GM23338 (cell line): ENCODE data around the gene TOR2A.

ENCODE experiments used
- CREB1 ChIP-seq: fragments of 250-450 bp; sonication (Bioruptor Pico); IDR thresholded peaks from 2 replicates; pipeline ENCODE4 v1.5.0; 2020; ENCODE audit warnings: low read depth, mild to moderate bottlenecking, moderate library complexity
- EZH2 ChIP-seq: fragments of 200-600 bp; sonication (generic); IDR thresholded peaks from one replicate; pipeline ENCODE4 v1.8.0; 2017; ENCODE audit warnings: antibody characterized with exemption, mild to moderate bottlenecking, low read depth; ENCODE audit not compliant: unreplicated experiment
- EZH2phosphoT487 ChIP-seq: fragments of 200-600 bp; sonication (generic); IDR thresholded peaks from one replicate; pipeline ENCODE4 v1.8.1; 2018; ENCODE audit warnings: antibody characterized with exemption; ENCODE audit not compliant: unreplicated experiment
- JUNB ChIP-seq: IDR thresholded peaks from one replicate; pipeline ENCODE4 v1.6.1; 2016; ENCODE audit warnings: antibody characterized with exemption; ENCODE audit not compliant: unreplicated experiment
- NANOG ChIP-seq: IDR thresholded peaks from 2 replicates; pipeline ENCODE4 v1.6.1; 2016; ENCODE audit warnings: antibody characterized with exemption, borderline replicate concordance
- POLR2AphosphoS5 ChIP-seq: IDR thresholded peaks from 2 replicates; pipeline ENCODE4 v1.6.1; 2016; ENCODE audit warnings: antibody characterized with exemption, low read depth
- TF ChIP-seq, protein P1 (sequence below), 2 experiments: fragments of 200-600 bp in 1 of 2; sonication (generic) in 1 of 2; conservative IDR thresholded peaks; 2 replicates each; pipeline versions ENCODE4 v1.5.1 to v1.6.1; 2016 to 2017; ENCODE audit warnings: antibody characterized with exemption in 2 of 2, low read depth in 2 of 2, mild to moderate bottlenecking in 2 of 2, moderate library complexity in 1 of 2
- TF ChIP-seq, protein P2 (sequence below): IDR thresholded peaks from one replicate; pipeline ENCODE4 v1.6.1; 2018; ENCODE audit warnings: antibody characterized with exemption; ENCODE audit not compliant: unreplicated experiment
- TF ChIP-seq, protein P3 (sequence below): IDR thresholded peaks from 2 replicates; pipeline ENCODE4 v1.6.1; 2016; ENCODE audit warnings: antibody characterized with exemption

DNA sequence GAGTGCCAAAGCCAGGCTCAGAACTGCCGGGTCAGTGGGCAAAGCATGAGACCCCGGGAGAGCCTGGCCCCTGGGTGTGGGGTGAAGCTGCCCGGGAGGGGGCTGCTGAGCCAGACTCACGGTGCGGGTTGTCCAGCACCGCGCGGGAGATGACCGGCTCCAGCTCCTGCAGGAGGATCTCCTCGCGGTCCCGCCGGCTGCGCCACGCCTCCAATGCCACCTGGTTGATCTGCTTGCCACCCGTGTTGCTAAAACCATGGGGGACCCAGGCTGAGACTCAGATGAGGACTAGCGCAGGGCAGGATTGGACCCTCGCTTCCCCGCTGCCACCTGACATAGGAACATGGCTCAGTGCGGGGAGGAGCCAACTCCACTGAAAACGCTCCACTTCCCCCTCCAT is 2.6 kb downstream of the TOR2A start:
- TF ChIP-seq, protein P1, sequence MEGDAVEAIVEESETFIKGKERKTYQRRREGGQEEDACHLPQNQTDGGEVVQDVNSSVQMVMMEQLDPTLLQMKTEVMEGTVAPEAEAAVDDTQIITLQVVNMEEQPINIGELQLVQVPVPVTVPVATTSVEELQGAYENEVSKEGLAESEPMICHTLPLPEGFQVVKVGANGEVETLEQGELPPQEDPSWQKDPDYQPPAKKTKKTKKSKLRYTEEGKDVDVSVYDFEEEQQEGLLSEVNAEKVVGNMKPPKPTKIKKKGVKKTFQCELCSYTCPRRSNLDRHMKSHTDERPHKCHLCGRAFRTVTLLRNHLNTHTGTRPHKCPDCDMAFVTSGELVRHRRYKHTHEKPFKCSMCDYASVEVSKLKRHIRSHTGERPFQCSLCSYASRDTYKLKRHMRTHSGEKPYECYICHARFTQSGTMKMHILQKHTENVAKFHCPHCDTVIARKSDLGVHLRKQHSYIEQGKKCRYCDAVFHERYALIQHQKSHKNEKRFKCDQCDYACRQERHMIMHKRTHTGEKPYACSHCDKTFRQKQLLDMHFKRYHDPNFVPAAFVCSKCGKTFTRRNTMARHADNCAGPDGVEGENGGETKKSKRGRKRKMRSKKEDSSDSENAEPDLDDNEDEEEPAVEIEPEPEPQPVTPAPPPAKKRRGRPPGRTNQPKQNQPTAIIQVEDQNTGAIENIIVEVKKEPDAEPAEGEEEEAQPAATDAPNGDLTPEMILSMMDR (conservative IDR thresholded peaks at IDR 0.05; ENCODE audit: low read depth in 2 of 2), result no peak
- TF ChIP-seq EZH2, result no peak
- TF ChIP-seq, protein P2, sequence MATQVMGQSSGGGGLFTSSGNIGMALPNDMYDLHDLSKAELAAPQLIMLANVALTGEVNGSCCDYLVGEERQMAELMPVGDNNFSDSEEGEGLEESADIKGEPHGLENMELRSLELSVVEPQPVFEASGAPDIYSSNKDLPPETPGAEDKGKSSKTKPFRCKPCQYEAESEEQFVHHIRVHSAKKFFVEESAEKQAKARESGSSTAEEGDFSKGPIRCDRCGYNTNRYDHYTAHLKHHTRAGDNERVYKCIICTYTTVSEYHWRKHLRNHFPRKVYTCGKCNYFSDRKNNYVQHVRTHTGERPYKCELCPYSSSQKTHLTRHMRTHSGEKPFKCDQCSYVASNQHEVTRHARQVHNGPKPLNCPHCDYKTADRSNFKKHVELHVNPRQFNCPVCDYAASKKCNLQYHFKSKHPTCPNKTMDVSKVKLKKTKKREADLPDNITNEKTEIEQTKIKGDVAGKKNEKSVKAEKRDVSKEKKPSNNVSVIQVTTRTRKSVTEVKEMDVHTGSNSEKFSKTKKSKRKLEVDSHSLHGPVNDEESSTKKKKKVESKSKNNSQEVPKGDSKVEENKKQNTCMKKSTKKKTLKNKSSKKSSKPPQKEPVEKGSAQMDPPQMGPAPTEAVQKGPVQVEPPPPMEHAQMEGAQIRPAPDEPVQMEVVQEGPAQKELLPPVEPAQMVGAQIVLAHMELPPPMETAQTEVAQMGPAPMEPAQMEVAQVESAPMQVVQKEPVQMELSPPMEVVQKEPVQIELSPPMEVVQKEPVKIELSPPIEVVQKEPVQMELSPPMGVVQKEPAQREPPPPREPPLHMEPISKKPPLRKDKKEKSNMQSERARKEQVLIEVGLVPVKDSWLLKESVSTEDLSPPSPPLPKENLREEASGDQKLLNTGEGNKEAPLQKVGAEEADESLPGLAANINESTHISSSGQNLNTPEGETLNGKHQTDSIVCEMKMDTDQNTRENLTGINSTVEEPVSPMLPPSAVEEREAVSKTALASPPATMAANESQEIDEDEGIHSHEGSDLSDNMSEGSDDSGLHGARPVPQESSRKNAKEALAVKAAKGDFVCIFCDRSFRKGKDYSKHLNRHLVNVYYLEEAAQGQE, result no peak
- no peak for TF ChIP-seq CREB1 (CRISPR knock-in tag)
- TF ChIP-seq POLR2AphosphoS5, result no peak
- TF ChIP-seq, protein P3, sequence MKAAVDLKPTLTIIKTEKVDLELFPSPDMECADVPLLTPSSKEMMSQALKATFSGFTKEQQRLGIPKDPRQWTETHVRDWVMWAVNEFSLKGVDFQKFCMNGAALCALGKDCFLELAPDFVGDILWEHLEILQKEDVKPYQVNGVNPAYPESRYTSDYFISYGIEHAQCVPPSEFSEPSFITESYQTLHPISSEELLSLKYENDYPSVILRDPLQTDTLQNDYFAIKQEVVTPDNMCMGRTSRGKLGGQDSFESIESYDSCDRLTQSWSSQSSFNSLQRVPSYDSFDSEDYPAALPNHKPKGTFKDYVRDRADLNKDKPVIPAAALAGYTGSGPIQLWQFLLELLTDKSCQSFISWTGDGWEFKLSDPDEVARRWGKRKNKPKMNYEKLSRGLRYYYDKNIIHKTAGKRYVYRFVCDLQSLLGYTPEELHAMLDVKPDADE, result no peak
- TF ChIP-seq NANOG, result no peak
- no peak for TF ChIP-seq EZH2phosphoT487
- TF ChIP-seq JUNB, result no peak
